ENCODE data around the gene RHBDD1. TPM values are rescaled to one million over a fixed set of nuclear protein-coding genes. Genes with fewer than 3 reads are reported as not detected.

The RHBDD1 gene
- total and polyA plus RNA-seq, 8 donors: 1.8 to 31.6 (median 6.0) TPM

- WGBS, 5 donors: 23 to 46% (median 40%) methylated on average over 1 of the region's 1 CpG
- Histone ChIP-seq H3K27ac (no peak overlapping the region), H3K27me3 (no peaks in the 10 kb centered on the region), H3K36me3 (no peaks in the 10 kb centered on the region), H3K9me3 (peaks cover 0 to 19% (median 6%) of the 10 kb centered on the region in 4 donors), H3K4me3 (no peak overlapping the region), H3K4me1 (no peaks in the 10 kb centered on the region)
- intact Hi-C loops (cut with DNase I; ENCODE audit: low total_unique reads): no loop called here
- DNase-seq: no peak
- TF ChIP-seq EP300 (IDR thresholded peaks at IDR 0.05) (no peak), POLR2A (IDR thresholded peaks at IDR 0.05) (no peak), POLR2AphosphoS5 (IDR thresholded peaks at IDR 0.05) (no peak)
- TF ChIP-seq, protein P1, sequence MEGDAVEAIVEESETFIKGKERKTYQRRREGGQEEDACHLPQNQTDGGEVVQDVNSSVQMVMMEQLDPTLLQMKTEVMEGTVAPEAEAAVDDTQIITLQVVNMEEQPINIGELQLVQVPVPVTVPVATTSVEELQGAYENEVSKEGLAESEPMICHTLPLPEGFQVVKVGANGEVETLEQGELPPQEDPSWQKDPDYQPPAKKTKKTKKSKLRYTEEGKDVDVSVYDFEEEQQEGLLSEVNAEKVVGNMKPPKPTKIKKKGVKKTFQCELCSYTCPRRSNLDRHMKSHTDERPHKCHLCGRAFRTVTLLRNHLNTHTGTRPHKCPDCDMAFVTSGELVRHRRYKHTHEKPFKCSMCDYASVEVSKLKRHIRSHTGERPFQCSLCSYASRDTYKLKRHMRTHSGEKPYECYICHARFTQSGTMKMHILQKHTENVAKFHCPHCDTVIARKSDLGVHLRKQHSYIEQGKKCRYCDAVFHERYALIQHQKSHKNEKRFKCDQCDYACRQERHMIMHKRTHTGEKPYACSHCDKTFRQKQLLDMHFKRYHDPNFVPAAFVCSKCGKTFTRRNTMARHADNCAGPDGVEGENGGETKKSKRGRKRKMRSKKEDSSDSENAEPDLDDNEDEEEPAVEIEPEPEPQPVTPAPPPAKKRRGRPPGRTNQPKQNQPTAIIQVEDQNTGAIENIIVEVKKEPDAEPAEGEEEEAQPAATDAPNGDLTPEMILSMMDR (IDR thresholded peaks at IDR 0.05): no peak
These were observed 120.8 kb downstream of the RHBDD1 start for GRCh38 chr2:226956659-226957058.

- no peak for DNase-seq
- Histone ChIP-seq H3K27ac (no peak overlapping the region), H3K9me3 (peaks cover 0 to 19% (median 6%) of the 10 kb centered on the region in 4 donors), H3K36me3 (no peaks in the 10 kb centered on the region), H3K4me3 (no peak overlapping the region), H3K4me1 (no peaks in the 10 kb centered on the region), H3K27me3 (no peaks in the 10 kb centered on the region)
- TF ChIP-seq, protein P1 (IDR thresholded peaks at IDR 0.05): no peak
- no peak for TF ChIP-seq POLR2AphosphoS5 (IDR thresholded peaks at IDR 0.05)
- TF ChIP-seq EP300 (IDR thresholded peaks at IDR 0.05): no peak
- no peak for TF ChIP-seq POLR2A (IDR thresholded peaks at IDR 0.05)
- intact Hi-C loops (cut with DNase I; ENCODE audit: low total_unique reads): no loop called here
- 88 to 100% (median 94%) methylated on average over 1 of the region's 1 CpG for WGBS, 5 donors
These were observed 123.6 kb downstream of the RHBDD1 start for GRCh38 chr2:226959418-226959817.

DNA sequence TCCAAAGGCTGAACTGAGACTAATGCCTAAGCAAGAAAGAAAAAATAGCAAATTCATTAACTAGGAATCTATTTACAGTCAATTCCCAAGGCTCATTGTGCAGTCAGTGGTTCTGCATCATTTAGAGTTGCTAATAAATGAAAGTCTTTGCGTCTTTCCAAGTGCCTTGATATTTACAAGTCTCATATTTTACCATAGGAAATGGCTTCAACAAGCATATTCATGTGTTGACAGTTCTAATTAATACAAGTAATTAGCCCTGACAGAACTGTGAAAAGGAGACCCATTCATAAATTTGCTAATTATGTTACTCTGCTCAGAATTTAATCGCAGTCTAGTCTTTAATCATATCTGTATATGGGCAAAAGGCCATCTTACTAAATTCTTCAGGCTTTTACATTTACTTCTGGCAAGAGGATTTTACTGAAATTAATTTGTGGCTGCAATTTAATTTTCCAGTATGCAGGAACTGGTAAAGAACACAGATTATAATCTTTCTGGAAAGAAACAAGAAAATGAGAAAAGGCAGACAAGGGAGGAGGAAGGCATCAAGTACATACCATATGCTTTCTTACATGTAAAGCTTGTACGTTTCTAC, 126.4 kb downstream of the RHBDD1 start:
- 86 to 98% (median 98%) methylated on average over 3 of the region's 3 CpGs for WGBS, 5 donors
- intact Hi-C loops (cut with DNase I; ENCODE audit: low total_unique reads): no loop called here
- H3K27me3 ChIP-seq: no peaks in the 10 kb centered on the region
- H3K27ac ChIP-seq: no peak overlapping the region
- no peak overlapping the region for H3K4me3 ChIP-seq
- TF ChIP-seq EP300 (IDR thresholded peaks at IDR 0.05): no peak
- TF ChIP-seq POLR2AphosphoS5 (IDR thresholded peaks at IDR 0.05): no peak
- TF ChIP-seq, protein P1 (IDR thresholded peaks at IDR 0.05): no peak
- no peak for TF ChIP-seq POLR2A (IDR thresholded peaks at IDR 0.05)
- peaks cover 0 to 19% (median 6%) of the 10 kb centered on the region in 4 donors for H3K9me3 ChIP-seq
- H3K4me1 ChIP-seq: no peaks in the 10 kb centered on the region
- H3K36me3 ChIP-seq: no peaks in the 10 kb centered on the region
- no peak for DNase-seq

DNA sequence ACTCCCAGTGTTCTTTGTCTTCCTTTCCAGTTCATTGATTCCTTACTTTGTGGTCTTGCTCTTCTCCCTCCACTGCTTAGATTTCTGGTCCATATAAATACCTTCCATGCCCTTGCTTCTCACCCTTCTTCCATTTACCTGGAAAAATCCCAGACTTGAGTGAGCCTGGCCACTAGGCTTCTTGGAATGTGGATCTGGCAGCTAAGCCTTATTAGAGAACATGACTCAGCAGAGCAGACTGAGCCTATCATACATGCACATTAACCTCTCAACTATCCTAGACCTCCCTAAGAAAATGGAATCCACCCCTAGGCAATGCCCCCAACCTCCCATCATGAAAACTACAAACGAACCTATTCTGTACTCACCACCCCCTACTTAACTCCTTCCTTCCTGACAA, 127.7 kb downstream of the RHBDD1 start:
- no peaks in the 10 kb centered on the region for H3K36me3 ChIP-seq
- DNase-seq: no peak
- no peaks in the 10 kb centered on the region for H3K4me1 ChIP-seq
- intact Hi-C loops (cut with DNase I; ENCODE audit: low total_unique reads): no loop called here
- TF ChIP-seq EP300 (IDR thresholded peaks at IDR 0.05) (no peak), POLR2A (IDR thresholded peaks at IDR 0.05) (no peak), POLR2AphosphoS5 (IDR thresholded peaks at IDR 0.05) (no peak)
- TF ChIP-seq, protein P1 (IDR thresholded peaks at IDR 0.05): no peak
- no peak overlapping the region for H3K27ac ChIP-seq
- no peak overlapping the region for H3K4me3 ChIP-seq
- peaks cover 0 to 13% (median 6%) of the 10 kb centered on the region in 4 donors for H3K9me3 ChIP-seq
- 45 to 67% (median 54%) methylated on average over 1 of the region's 1 CpG for WGBS, 5 donors
- no peaks in the 10 kb centered on the region for H3K27me3 ChIP-seq

Data from stomach (tissue), 9 donors.